DMS114 treated with DMSO at 0.1 percent for 48 hours (cell line): Measurements from ENCODE around the gene XIRP2.

Experiments used
- DNase-seq: peaks from one replicate; lab custom pipeline; 2025; ENCODE audit not compliant: unreplicated experiment; lab: John Stamatoyannopoulos, UW

XIRP2 gene

GRCh38 chr2:167289651-167290410 lies 401.6 kb downstream of the XIRP2 start:
- DNase-seq: no peak

GRCh38 chr2:167292430-167293171 lies 404.3 kb downstream of the XIRP2 start, which contains the start of gene B3GALT1:
B3GALT1 (plus strand) TSS chr2:167293001.
- DNase-seq: peak; percentile 27

GRCh38 chr2:167293172-167293781 lies 405.0 kb downstream of the XIRP2 start:
- no peak for DNase-seq

- DNase-seq: no peak
Measured at GRCh38 chr2:167293943-167294775, 405.9 kb downstream of the XIRP2 start.

DNA sequence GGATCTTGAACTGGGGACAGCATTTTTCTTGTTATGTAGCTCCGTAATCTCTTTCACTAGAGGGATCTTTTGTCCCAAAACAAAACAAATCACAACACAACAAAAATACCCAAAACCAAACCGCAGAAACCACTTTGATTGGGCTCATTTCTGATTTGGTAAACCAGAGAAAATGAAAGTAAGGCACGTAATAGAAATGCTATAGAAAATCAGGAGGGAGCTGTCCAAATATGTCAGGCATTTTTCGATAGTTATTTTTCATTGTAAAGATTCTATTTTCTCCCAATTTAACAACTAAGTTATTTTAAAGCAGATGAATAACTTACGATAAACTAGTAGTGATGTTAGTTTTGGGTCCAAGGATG lies 406.5 kb downstream of the XIRP2 start:
- no peak for DNase-seq

GRCh38 chr2:167297292-167297691 lies 409.0 kb downstream of the XIRP2 start:
- DNase-seq: no peak

DNA sequence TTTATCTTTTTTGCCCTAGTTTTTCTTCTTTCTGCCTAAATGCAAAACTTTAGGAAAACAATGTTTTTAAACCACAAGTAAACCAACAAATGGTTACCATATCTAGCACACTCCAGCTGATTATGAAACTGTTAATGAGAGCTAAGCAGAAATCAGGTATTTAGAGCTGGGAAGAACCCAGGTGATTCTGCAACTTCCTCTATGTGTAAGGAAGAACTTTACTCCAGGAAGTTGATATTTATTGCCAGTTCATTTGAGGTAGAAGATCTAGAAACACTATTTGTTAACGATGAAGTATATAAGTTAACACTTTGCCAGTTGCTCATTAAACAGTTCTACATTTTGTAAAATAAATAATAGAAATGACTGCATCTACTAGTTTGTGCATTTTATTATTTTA lies 409.7 kb downstream of the XIRP2 start:
- no peak for DNase-seq
